Islet precursor cell (in vitro differentiated cells): ENCODE measurements around the gene ITGB8.
"Not testable (repeated sequence)": the region's sequence is repeated elsewhere in the genome, so short reads cannot be mapped to it uniquely, and the experiment has no call there.

Experiments
- DNase-seq: peaks from one replicate; pipeline ENCODE4 v3.0.0-alpha.2; 2018

The ITGB8 gene

GRCh38 chr7:20330239-20330927 is at the start of gene ITGB8:
Gene ITGB8, plus strand, starts transcription at chr7:20330900. Its CDS starts 907 bp downstream, at chr7:20331807.
- peak; percentile 96 for DNase-seq

GRCh38 chr7:20282959-20283358 is 47.7 kb upstream of the ITGB8 start:
- no peak for DNase-seq

- DNase-seq, result no peak
These were observed 47.3 kb upstream of the ITGB8 start for GRCh38 chr7:20283385-20283784.

- DNase-seq, result no peak
These were observed 46.5 kb upstream of the ITGB8 start for GRCh38 chr7:20284003-20284770.

GRCh38 chr7:20284771-20285143 is 45.9 kb upstream of the ITGB8 start:
- no peak for DNase-seq

GRCh38 chr7:20287317-20287716 is 43.4 kb upstream of the ITGB8 start:
- DNase-seq, result no peak

- no peak for DNase-seq
These were observed 42.7 kb upstream of the ITGB8 start for GRCh38 chr7:20288036-20288435.

GRCh38 chr7:20290505-20291111 is 40.1 kb upstream of the ITGB8 start:
- DNase-seq, result no peak

GRCh38 chr7:20293336-20293735 is 37.4 kb upstream of the ITGB8 start:
- no peak for DNase-seq

- no peak for DNase-seq
These were observed 34.3 kb upstream of the ITGB8 start for GRCh38 chr7:20296444-20296843.

GRCh38 chr7:20296901-20297300 is 33.8 kb upstream of the ITGB8 start:
- no peak for DNase-seq

- no peak for DNase-seq
These were observed 32.2 kb upstream of the ITGB8 start for GRCh38 chr7:20298486-20298901.

- no peak for DNase-seq
These were observed 31.6 kb upstream of the ITGB8 start for GRCh38 chr7:20299145-20299544.

GRCh38 chr7:20299647-20300312 is 30.9 kb upstream of the ITGB8 start:
- DNase-seq, result no peak

GRCh38 chr7:20301311-20301939 is 29.3 kb upstream of the ITGB8 start:
- DNase-seq, result no peak

- not testable (repeated sequence) for DNase-seq
These were observed 28.4 kb upstream of the ITGB8 start for GRCh38 chr7:20302300-20302699.

GRCh38 chr7:20302891-20303290 is 27.8 kb upstream of the ITGB8 start:
- no peak for DNase-seq

GRCh38 chr7:20304366-20304765 is 26.3 kb upstream of the ITGB8 start:
- no peak for DNase-seq

GRCh38 chr7:20305726-20306125 is 25.0 kb upstream of the ITGB8 start:
- no peak for DNase-seq

GRCh38 chr7:20306180-20306946 is 24.3 kb upstream of the ITGB8 start:
- peak; percentile 87 for DNase-seq

GRCh38 chr7:20307119-20307518 is 23.6 kb upstream of the ITGB8 start:
- no peak for DNase-seq

GRCh38 chr7:20307901-20308300 is 22.8 kb upstream of the ITGB8 start:
- DNase-seq, result no peak
